Measurements from ENCODE around the gene ARGLU1.
A peak's percentile ranks its signal among the peaks of the same experiment; 100 is the strongest.

The ARGLU1 gene

GRCh38 chr13:106586648-106587166 is 18.8 kb upstream of the ARGLU1 start:
- no peak for DNase-seq (ENCODE audit: low read depth)

- DNase-seq (ENCODE audit: low read depth), result no peak
Measured at GRCh38 chr13:106581225-106581624, 13.3 kb upstream of the ARGLU1 start.

DNA sequence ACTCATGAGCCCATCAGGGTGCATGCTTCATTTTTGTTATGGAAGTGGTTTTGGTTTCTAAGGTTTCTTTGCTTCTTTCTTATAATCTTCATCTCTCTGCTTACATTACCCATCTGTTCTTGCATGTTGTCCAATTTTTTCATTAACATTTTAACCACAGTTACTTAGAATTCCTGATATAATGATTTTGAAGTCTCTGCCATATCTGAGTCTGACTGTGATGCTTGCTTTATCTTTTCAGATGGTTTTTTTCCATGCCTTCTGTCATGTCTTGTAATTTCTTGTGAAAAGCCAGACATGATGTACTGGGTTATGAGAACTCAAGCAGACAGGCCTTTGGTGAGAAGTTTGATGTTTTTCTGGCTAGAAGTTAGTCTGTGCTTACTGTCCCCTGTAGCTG is 8.0 kb upstream of the ARGLU1 start:
- no peak for DNase-seq (ENCODE audit: low read depth)

- no peak for DNase-seq (ENCODE audit: low read depth)
Measured at GRCh38 chr13:106573868-106574267, 5.9 kb upstream of the ARGLU1 start.

GRCh38 chr13:106573284-106573846 is 5.4 kb upstream of the ARGLU1 start:
- DNase-seq (ENCODE audit: low read depth), result no peak

GRCh38 chr13:106570299-106570852 is 2.4 kb upstream of the ARGLU1 start:
- DNase-seq (ENCODE audit: low read depth), result peak; percentile 38

DNA sequence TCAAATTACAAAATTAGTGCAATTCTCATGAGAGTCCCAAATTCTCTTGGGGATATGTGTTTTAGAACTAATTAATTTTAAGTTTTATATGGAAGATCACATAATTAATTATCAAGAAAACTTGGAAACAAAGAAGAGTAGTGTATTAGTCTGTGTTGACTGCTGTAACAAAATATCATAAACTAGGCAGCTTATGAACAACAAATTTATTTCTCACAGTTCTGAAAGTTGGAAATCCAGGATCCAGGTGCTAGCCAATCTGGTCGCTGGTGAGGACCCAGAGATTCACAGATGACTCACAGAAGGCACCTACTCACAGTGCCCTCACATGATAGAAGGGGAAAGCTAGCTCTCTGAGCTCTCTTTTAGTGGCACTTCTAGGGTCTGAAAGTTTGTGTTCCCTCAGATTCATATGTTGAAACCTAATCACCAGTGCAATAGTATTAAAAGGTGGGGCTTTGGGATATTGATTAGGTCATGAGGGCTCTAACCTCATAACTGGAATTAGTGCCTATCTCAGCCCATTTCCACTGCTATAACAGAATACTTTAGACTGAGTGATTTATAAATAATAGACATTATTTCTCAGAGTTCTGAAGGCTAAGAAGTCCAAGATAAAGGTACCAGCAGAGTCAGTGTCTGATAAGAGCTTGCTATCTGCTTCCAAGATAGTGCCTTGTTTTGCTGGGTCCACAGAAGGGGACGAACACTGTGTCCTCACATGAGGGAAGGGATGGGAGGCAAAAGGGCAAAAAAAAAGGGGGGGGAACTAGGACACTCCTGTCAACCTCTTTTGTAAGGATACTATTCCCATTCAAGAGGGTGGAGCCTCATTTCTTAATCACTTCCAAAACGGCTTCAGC is 1.5 kb upstream of the ARGLU1 start:
- no peak for DNase-seq (ENCODE audit: low read depth)

- no peak for DNase-seq (ENCODE audit: low read depth)
Measured at GRCh38 chr13:106568299-106569003, 514 bp upstream of the ARGLU1 start.

DNA sequence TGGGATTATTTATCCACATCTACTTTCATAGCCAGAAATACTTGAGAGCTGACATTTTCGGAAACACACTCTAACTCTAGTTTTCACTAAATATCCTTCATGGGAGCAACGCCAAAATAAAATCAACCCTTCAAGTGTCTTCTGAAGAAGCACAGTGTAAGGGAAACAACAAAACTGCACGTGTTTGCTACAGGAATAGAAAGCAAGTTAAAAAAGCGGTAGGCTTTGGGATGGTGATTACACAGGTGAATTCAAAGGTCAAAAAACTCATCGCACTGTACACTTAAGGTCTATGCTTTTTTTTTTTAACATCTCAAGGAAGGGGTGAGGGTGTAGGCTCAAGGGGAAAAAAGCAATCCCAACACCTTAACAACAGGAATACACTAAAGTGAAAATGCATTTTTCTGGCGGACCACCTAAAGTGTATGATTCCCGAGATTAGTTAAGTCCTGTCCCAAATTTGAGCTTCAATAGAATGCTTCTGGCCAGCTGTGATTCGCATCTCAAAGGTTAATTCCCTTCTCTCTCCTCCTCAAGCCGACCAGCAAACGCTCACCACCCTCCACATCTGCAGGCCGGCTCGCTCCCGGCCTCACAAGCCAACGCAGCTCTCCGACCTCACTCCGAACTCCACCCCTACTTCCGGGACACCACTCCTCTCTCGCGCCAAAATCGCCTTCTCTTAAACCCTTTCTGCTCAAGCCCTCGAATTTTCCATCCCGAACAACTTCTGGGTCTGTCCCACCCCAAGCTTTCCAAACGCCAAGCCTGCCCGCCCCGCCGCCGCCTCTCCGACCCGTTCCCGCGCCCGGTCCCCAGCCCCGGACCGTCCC is 1.1 kb downstream of the ARGLU1 start:
- DNase-seq (ENCODE audit: low read depth), result no peak

- DNase-seq (ENCODE audit: low read depth), result no peak
Measured at GRCh38 chr13:106565127-106565775, 2.7 kb downstream of the ARGLU1 start.

DNA sequence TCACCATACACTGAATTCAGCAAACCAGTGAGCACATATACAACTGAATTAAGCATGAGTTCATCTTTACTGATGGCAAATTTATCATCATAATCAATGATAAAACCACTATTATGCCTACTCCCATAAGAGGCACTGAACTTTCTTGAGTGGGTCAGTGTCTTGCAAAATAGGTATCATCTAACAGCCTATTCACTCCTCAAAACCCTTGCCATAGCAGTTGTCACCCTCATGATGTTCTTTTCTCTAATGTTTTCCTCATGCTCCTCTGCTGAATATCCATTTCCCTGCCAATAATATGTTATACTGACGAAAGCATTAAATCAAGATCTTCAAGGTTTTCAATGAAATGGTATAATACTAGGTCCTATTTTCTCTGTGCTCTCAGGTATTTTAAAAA is 5.6 kb downstream of the ARGLU1 start:
- no peak for DNase-seq (ENCODE audit: low read depth)

GRCh38 chr13:106561551-106562170 is 6.3 kb downstream of the ARGLU1 start:
- DNase-seq (ENCODE audit: low read depth), result no peak

GRCh38 chr13:106560821-106561220 is 7.1 kb downstream of the ARGLU1 start:
- no peak for DNase-seq (ENCODE audit: low read depth)

GRCh38 chr13:106558527-106558926 is 9.4 kb downstream of the ARGLU1 start:
- no peak for DNase-seq (ENCODE audit: low read depth)

DNA sequence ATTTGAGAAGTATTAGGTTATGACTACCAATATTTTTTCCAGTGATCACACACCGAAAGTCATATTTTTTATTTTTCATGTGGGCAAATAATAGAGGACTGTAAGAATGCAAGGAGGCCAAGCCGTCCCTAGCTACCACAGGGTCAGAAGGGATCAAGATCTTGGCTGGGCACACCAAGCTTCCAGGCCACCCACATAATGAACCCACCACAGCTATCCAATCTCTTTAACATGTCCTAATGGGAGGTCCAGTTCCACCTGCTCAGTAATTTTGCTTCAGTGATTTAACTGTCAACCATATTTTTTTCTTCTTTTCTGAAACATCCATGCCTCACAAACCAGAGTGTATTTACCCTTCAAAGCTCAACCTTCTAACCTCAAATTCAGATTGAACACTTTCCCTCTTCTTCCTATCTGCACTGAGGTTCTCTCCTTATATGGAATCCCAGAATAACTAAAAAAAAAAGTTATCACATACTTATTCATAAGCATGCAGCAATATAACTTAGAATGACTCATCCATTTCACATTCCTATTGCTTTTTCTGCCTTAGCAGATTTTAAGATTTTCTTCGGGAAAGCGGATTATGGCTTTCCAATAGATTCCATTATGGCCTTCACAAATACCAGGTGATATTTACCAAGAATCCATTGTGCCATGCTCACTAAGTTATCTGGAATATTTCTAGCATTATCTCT is 12.2 kb downstream of the ARGLU1 start:
- DNase-seq (ENCODE audit: low read depth), result no peak

- no peak for DNase-seq (ENCODE audit: low read depth)
Measured at GRCh38 chr13:106551751-106552150, 16.2 kb downstream of the ARGLU1 start.

DNA sequence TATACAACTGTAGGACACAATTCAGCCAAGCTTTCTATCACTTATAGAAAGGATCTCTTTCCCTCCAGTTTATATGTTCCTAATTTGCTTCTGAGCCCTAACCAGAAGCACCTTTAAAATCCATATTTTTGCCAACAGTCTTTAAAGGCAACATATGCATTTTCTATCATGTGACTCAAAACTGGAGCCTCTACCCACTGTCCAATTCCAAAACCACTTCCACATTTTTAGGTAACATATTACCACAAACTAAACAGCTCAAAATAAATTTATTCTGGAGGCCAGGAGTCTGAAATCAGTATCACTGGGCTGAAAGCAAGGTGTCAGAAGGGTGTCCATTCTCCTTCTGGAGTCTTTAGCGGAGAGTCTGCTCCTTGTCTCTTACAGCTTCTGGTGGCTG is 16.6 kb downstream of the ARGLU1 start:
- DNase-seq (ENCODE audit: low read depth), result no peak

DNA sequence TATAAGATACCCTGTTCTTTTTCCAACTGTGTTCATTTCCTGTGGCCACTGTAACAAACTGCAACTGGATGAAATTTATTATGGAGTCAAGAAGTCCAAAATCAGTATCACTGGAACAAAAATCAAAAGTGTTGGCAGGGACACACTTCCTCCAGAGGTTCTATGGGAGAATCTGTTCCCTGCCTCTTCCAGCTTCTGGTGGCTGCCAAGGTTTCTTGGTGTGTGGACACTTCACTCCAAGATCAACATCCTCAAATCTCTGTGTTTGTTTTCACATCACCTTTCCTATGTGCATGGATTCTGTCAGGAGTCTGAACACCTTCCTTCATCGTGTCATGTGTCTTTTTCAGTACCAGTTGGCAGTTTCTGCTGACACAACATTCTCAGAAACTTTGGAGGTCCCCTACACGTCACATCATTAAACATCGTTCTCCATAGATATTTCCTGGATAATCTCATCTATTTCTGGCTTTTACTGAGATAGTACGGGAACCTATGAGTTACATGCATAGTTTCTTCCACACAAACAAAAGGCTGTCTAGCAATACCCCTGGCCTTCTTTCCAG is 17.3 kb downstream of the ARGLU1 start:
- DNase-seq (ENCODE audit: low read depth), result no peak

DNA sequence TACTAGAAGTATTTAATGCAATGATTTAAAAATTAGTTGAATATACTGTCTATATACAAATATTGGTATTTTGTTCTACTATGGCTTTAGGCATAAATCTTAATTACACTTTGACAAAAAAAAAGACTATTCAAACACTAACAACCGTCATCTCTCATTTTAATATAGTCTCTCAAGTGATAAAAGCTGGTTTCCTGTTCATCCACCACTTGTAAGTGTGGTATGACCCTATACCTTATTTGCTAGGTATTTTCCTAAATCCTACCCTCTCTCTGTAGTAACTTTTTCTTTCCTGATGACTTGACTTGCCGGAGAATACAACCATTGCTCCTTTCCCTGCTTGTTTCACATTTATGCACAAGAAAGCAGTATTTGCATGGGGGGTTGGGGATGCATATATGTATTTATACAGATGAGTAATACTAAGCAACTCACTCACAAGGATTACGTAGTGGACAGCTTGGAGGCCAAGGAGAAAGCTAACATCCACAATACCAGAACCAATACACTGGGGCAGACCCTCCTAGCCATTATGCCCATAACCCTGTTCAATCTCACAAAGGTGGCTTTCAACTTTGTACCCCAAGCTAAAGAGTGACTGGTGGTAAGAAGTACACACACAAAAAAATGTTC is 19.8 kb downstream of the ARGLU1 start:
- no peak for DNase-seq (ENCODE audit: low read depth)
